Measurements from ENCODE around the gene ATAD3B.
"Not testable (repeated sequence)": the region's sequence is repeated elsewhere in the genome, so short reads cannot be mapped to it uniquely, and the experiment has no call there.

ATAD3B gene

GRCh38 chr1:1511533-1512285 lies 40.1 kb downstream of the ATAD3B start, which contains the start of gene ATAD3A:
Gene ATAD3A, plus strand, starts transcription at chr1:1512162. Its CDS starts 107 bp downstream, at chr1:1512269.
- peak; percentile 97 for DNase-seq (ENCODE audit: low spot score)

- DNase-seq (ENCODE audit: low spot score) = not testable (repeated sequence)
These were observed 40.9 kb downstream of the ATAD3B start for GRCh38 chr1:1512425-1512824.

GRCh38 chr1:1513675-1514074 lies 42.1 kb downstream of the ATAD3B start:
- DNase-seq (ENCODE audit: low spot score) = not testable (repeated sequence)

- DNase-seq (ENCODE audit: low spot score) = not testable (repeated sequence)
These were observed 42.8 kb downstream of the ATAD3B start for GRCh38 chr1:1514376-1514775.

GRCh38 chr1:1516923-1517322 lies 45.4 kb downstream of the ATAD3B start:
- not testable (repeated sequence) for DNase-seq (ENCODE audit: low spot score)

GRCh38 chr1:1517973-1518620 lies 46.5 kb downstream of the ATAD3B start:
- no peak for DNase-seq (ENCODE audit: low spot score)

- DNase-seq (ENCODE audit: low spot score) = not testable (repeated sequence)
These were observed 47.0 kb downstream of the ATAD3B start for GRCh38 chr1:1518621-1519007.

GRCh38 chr1:1519805-1520505 lies 48.4 kb downstream of the ATAD3B start:
- DNase-seq (ENCODE audit: low spot score) = not testable (repeated sequence)

GRCh38 chr1:1521331-1521730 lies 49.8 kb downstream of the ATAD3B start:
- DNase-seq (ENCODE audit: low spot score) = no peak

- not testable (repeated sequence) for DNase-seq (ENCODE audit: low spot score)
These were observed 51.0 kb downstream of the ATAD3B start for GRCh38 chr1:1522536-1522935.

GRCh38 chr1:1523226-1523625 lies 51.7 kb downstream of the ATAD3B start:
- not testable (repeated sequence) for DNase-seq (ENCODE audit: low spot score)

- DNase-seq (ENCODE audit: low spot score) = not testable (repeated sequence)
These were observed 52.1 kb downstream of the ATAD3B start for GRCh38 chr1:1523651-1524050.

- DNase-seq (ENCODE audit: low spot score) = not testable (repeated sequence)
These were observed 53.3 kb downstream of the ATAD3B start for GRCh38 chr1:1524750-1525383.

GRCh38 chr1:1526476-1526875 lies 54.9 kb downstream of the ATAD3B start:
- DNase-seq (ENCODE audit: low spot score) = not testable (repeated sequence)

GRCh38 chr1:1527092-1527816 lies 55.7 kb downstream of the ATAD3B start:
- DNase-seq (ENCODE audit: low spot score) = no peak

GRCh38 chr1:1528301-1529267 lies 57.0 kb downstream of the ATAD3B start:
- no peak for DNase-seq (ENCODE audit: low spot score)

- DNase-seq (ENCODE audit: low spot score) = no peak
These were observed 57.8 kb downstream of the ATAD3B start for GRCh38 chr1:1529321-1529720.

GRCh38 chr1:1529936-1530335 lies 58.4 kb downstream of the ATAD3B start:
- DNase-seq (ENCODE audit: low spot score) = no peak

GRCh38 chr1:1531947-1532346 lies 60.4 kb downstream of the ATAD3B start:
- no peak for DNase-seq (ENCODE audit: low spot score)

- not testable (repeated sequence) for DNase-seq (ENCODE audit: low spot score)
These were observed 61.8 kb downstream of the ATAD3B start for GRCh38 chr1:1533176-1533893.

Data from cerebellar cortex (tissue), 1 donor.